Measurements from ENCODE around the gene KANSL1L.

GRCh38 chr2:210046851-210047500 lies 124.2 kb downstream of the KANSL1L start:
- TF ChIP-seq GABPA (IDR thresholded peaks at IDR 0.05; ENCODE audit: low read depth) (no peak), POLR2AphosphoS5 (IDR thresholded peaks at IDR 0.05; ENCODE audit: low read depth) (no peak), CTCF (IDR thresholded peaks at IDR 0.05; ENCODE audit: insufficient read depth, low read length) (no peak)
